ENCODE data around the gene PBLD.
"Not testable (repeated sequence)": the region's sequence is repeated elsewhere in the genome, so short reads cannot be mapped to it uniquely, and the experiment has no call there.

Gene PBLD

GRCh38 chr10:68331455-68332258 is 1.1 kb downstream of the PBLD start, which contains the start of gene HNRNPH3:
HNRNPH3 (plus strand) TSS chr10:68332064; CDS start chr10:68337222, 5,158 bp downstream.
- in situ Hi-C loops (cut with MboI; ENCODE audit: low sequenced_read_pairs): no loop called here

GRCh38 chr10:68330852-68331454 is 1.8 kb downstream of the PBLD start:
- in situ Hi-C loops (cut with MboI; ENCODE audit: low sequenced_read_pairs): no loop called here

- in situ Hi-C loops (cut with MboI; ENCODE audit: low sequenced_read_pairs): no loop called here
Observed at GRCh38 chr10:68329506-68329861, 3.2 kb downstream of the PBLD start.

DNA sequence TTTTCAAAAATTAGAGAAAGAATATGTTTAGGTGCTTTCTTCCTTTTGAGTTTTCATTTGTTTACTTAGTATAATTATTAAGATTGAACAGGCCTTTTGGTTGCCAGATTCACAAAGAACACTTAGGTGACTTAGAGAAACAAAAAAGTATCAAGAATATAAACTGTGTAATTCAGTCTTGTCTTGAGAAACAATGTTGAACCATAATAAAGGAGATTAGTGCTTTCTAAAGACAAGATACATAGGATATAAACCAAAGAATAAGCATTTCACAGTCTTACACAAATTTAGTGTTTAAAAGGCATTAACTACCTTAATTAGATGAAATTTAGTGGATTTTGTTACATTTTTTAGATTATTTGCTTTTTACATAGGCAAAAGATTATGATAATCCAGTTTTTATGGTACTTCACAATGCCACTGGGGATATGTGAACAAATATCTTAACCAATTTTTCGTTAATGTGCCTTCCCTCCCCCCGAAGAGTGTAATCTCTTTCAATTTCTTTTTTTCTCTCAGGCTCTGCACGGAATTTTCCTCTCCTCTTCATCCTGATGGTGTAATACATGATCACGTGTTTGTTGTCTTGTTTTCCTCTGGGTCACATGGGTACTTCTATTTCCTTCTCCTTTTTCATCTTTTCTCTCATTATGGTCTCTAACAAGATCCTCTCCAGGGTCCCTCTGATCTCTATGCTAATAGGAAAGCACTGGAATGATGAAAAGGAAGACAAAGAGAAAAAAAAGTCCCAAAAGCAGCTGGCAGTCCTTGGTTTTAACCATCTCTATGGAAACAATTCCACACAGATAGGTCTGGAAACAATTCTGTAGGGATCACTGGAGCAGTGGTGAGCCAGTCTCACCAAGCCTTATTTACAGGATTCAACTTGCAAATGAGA is 4.6 kb downstream of the PBLD start:
- in situ Hi-C loops (cut with MboI; ENCODE audit: low sequenced_read_pairs): no loop called here

- in situ Hi-C loops (cut with MboI; ENCODE audit: low sequenced_read_pairs): not testable (repeated sequence)
Observed at GRCh38 chr10:68324396-68324795, 8.3 kb downstream of the PBLD start.

DNA sequence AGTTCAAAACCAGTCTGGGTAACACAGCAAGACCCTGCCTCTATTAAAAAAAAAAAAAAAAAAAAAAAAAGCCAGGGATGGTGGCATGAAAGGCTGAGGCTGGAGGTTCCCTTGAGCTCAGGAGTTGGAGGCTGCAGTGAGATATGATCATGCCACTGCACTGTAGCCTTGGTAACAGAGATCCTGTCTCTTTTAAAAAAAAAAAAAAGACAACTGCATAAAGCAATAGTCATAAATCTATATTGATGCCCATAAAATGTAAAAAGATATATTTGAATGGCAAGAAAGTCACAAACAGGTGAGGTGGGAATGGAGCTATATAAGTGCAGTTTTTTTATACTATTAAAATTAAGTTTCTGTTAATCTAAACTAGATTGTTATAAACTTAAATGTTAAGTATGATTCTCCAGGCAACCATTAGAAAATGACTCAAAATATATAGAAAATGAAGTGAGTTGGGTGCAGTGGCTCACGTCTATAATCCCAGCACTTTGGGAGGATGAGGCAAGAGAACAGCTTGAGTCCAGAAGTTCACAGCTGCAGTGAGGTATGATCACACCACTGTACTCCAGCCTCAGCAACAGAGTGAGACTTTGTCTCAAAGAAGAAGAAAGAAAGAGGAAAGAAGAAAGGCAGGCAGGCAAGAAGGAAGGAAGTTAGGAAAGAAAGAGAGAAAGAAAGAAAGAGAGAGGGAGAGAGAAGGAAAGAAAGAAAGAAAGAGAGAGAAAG is 14.2 kb downstream of the PBLD start:
- in situ Hi-C loops (cut with MboI; ENCODE audit: low sequenced_read_pairs): no loop called here

GRCh38 chr10:68315582-68315981 is 17.1 kb downstream of the PBLD start:
- in situ Hi-C loops (cut with MboI; ENCODE audit: low sequenced_read_pairs): no loop called here

GRCh38 chr10:68314930-68315329 is 17.8 kb downstream of the PBLD start:
- in situ Hi-C loops (cut with MboI; ENCODE audit: low sequenced_read_pairs): not testable (repeated sequence)

DNA sequence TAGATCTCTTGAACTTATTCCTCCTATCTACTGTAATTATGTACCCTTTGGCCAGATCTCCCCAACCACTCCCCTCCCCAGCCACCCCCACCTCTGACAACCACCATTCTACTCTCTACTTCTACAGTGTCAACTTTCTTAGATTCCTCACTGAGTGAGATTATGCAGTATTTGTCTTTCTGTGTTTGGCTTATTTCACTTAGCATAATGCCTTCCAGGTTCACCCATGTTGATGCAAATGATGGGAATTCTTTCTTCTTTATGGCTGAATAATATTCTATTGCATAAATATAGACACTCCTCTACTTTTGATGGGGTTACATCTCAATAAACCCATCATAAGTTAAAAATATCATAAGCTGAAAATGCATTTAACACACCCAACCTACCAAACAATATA is 22.2 kb downstream of the PBLD start:
- in situ Hi-C loops (cut with MboI; ENCODE audit: low sequenced_read_pairs): no loop called here

DNA sequence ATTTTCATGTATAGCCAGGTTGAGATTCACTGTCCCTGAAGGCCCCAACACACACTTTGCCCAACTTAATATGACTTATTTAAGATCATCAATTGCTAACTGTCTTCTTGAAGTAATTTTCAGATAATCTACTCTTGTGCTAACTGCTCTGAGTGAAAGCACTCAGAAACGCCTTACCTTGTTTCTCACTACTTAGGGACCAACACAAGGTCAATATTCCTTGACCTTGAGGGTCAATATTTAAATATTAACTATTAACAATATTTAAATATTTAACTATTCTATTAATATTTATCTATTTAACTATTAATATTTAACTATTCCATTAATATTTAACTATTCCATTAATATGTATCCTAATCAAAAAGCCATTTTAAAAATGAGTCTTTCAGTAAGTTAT is 26.9 kb downstream of the PBLD start:
- in situ Hi-C loops (cut with MboI; ENCODE audit: low sequenced_read_pairs): no loop called here

GRCh38 chr10:68303849-68304412 is 28.8 kb downstream of the PBLD start:
- in situ Hi-C loops (cut with MboI; ENCODE audit: low sequenced_read_pairs): no loop called here

- in situ Hi-C loops (cut with MboI; ENCODE audit: low sequenced_read_pairs): no loop called here
Observed at GRCh38 chr10:68302871-68303270, 29.9 kb downstream of the PBLD start.

GRCh38 chr10:68302503-68302823 is 30.3 kb downstream of the PBLD start:
- in situ Hi-C loops (cut with MboI; ENCODE audit: low sequenced_read_pairs): no loop called here

DNA sequence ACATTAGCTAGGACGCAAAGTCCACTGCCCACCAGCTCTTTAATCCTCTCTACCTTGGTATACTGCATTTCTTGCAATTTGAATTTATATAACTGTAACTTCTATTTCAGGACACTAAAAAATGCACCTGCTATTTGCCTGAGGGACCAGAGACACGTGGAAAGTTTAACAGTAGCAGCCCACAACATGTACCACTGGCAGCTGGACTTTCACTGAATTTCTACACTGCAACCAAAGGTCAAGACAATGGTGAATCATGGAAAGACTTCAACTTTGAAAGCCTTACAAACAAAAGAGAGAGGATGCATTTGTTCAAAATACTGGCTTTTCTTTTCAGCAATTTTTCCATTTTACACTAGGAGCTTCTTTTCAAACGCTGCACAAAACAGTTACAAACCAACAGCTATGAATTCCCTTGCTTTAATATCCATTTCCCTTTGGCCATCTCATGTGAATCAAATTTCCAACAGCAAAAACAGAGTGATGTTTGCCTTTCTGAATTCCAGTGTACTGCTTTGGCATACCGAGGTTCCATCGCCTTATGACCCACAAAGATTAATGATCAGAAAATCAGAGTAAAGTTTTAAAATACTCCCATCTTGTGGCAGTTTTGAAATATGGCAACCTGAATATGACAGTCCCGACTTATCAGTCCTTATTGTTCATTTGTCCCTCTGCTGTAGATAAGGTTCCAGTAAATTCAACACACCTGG is 30.8 kb downstream of the PBLD start:
- in situ Hi-C loops (cut with MboI; ENCODE audit: low sequenced_read_pairs): no loop called here

- in situ Hi-C loops (cut with MboI; ENCODE audit: low sequenced_read_pairs): no loop called here
Observed at GRCh38 chr10:68301301-68301700, 31.4 kb downstream of the PBLD start.

DNA sequence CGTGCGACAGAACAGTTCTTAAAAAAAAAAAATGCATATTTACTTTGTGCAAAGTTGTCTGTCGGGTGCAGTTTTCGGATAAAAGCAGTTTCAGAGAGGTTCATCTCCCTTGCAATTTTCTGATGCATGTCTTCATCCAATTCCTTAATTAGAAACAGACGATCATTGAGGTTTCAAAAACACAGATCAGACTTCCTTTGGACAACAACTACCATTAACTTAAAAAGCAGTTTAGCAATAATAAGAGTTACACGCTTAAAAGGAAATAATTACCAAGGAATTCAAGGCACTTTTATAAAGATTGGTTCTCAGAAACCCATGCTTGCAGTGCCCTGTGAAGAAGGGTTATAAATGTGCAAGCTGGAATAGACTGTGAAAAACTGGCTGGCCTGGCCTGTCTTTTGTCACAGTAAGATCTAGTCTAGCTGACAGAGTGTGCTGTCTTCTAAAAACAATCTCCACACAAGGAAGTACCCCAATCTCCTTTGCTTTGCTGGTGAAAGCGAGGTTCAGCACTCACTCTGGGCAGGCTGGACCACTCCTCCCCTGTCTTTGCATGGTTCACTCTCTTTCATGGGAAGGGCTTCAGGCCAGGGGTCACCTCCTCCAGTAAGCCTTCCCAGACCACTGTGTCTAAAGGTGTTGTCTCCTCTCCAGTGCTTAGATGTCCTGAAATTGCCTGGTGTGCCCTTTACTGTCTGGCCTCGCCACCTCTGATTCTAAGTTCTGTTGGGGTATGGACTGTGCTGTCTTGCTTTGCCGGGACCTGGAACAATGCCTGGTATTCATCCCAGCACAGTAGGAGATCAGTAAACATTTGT is 35.7 kb downstream of the PBLD start:
- in situ Hi-C loops (cut with MboI; ENCODE audit: low sequenced_read_pairs): no loop called here

DNA sequence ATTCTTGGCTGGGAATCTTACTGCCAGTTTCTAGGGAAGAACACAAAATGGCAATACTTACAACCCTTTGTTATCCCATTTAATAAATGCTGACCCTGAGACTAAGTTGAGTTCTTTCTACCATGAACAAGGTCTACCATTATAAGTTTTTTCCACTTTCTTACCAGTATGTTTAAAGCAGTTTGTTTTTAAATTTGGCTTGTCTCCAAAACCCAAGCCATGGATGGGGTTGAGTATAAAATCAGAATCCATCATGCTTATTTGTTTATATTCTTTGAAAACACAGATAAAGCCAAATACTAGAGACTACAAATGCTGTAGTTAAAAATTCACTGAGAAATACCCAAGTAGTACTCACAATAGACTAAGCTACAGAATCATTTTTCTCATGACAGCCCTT is 42.0 kb downstream of the PBLD start:
- in situ Hi-C loops (cut with MboI; ENCODE audit: low sequenced_read_pairs): no loop called here

GRCh38 chr10:68288717-68289116 is 44.0 kb downstream of the PBLD start:
- in situ Hi-C loops (cut with MboI; ENCODE audit: low sequenced_read_pairs): no loop called here

Measured in HL-60/S4 treated with retinoic acid at 250 ng/mL for 4 days and 3 days (cell line).